Left cardiac atrium (tissue), 4 donors: ENCODE measurements around the gene ABCC8. TPM values are rescaled to one million over a fixed set of nuclear protein-coding genes. Genes with fewer than 3 reads are reported as not detected.

Experiments
- ATAC-seq, 2 donors: fragments of 200-7000 bp; cut with Tn5 transposase; one replicate each; pipeline ENCODE4 v1.9.1; 2020; ENCODE audit warnings: mild to moderate bottlenecking in 2 of 2, moderate library complexity in 2 of 2
- DNase-seq: peaks from one replicate; pipeline ENCODE4 v3.0.0-alpha.2; 2020
- intact Hi-C, 2 donors: fragments of 100-400 bp; cut with DNase I; formaldehyde crosslinking; loops; one replicate each; pipeline versions ENCODE4 v1.14.1 to v1.15.1; 2022 to 2023
- total RNA-seq, 2 donors: library from RNA; stranded (reverse); fragmentation: NEBNext Ultra II Directional; extraction: Animal tissue kit (Norgen Biotek cat#: 25700); gene quantifications; one replicate each; pipeline ENCODE4 v1.2.1, GENCODE V29; 2021
- donor health status: DM: no; HTN: yes; CAD: no.
- donor health status: DM: no; HTN: yes; CAD: no; lungs with severe emphysema.
- donor health status: DM: yes; HTN: yes; CAD: no.
- donor health status: Dilated cardiomyopathy.

ABCC8 gene
- total RNA-seq, 2 donors from 2014 or later, result 0.99 to 1.9 TPM

DNA sequence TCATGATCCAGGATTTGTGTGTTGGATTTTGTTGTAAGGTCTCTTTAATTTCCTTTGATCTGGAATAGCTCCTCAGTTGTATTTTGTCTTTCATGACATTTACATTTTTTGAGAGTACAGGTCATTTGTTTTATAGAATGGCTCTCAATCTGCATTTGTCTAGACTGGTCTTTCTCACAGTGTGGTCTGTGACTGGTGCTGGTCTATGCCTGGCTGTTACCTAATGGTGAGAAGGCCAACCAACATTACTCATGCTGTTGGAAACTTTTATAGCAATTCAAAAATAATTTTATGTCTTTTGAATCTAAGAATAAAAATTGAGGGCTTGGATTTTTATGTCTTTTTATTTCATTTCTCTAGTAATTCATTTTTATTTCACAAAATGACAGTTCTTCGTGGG is 129.0 kb downstream of the ABCC8 start:
- ATAC-seq, result no peak
- intact Hi-C loops, result no loop called here
- DNase-seq, result no peak

DNA sequence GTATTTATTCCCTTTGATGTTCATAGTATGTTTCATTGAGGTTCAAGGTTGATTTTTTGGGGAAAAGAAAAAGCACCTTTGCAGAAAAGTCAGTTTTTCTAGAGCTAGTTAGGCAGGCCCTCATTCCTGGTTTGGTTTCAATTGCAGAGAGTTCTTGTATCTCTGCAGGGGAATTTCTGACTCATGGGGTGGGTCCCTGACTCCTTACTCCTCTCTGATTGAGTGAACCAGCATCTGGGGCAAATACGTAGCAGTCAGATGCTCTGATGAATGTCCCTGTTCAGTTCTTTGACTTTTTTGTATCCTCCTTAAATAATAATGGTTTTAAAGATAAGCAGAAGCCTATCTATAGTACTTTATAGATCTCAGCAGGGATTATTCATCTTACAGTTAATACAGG is 132.7 kb downstream of the ABCC8 start:
- ATAC-seq, result peak in 1 of 2 donors; percentile 92
- intact Hi-C loops, result no loop called here

DNA sequence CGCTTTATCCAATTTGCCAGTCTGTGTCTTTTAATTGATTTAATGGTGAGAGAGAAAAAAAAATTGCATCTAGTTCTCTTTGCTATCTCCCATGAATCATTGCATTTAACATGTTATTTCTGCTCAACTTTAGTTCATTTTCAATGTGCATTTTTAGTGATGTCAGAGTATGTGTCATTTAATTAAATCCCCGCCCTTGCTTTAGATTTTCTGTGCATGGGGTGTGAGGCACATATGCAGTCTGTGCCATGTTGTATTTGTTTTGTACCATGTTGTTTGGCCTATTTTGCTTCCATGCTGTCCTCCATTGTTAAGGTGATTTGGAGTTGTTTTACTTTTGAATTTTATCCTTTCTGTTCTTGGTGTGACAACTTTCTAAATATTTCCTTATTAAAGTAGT is 133.4 kb downstream of the ABCC8 start:
- ATAC-seq (no peak), DNase-seq (no peak)
- intact Hi-C loops, result no loop called here

More for the DNA sequence above, 132.7 kb downstream of the ABCC8 start:
- DNase-seq, result no peak

Other genes starting within 250 kb of the ABCC8 start
- 100 to 1,000 TPM; 135 to 145 TPM for gene NUCB2, start 200.1 kb downstream of the ABCC8 start, total RNA-seq
- 1 to 10 TPM; 1.9 to 4.2 TPM for gene NCR3LG1, start 125.0 kb downstream of the ABCC8 start, total RNA-seq
- gene KCNJ11, start 88.2 kb downstream of the ABCC8 start, total RNA-seq, result 10 to 100 TPM; 11.3 to 21.2 TPM
- under 1 TPM in 1 of 2 donors, not detected in 1; 0.88 TPM for gene USH1C, start 67.6 kb upstream of the ABCC8 start, total RNA-seq
- gene OTOG, start 70.4 kb upstream of the ABCC8 start, total RNA-seq, result not detected
- not detected for gene MYOD1, start 242.7 kb upstream of the ABCC8 start, total RNA-seq